Sigmoid colon (tissue), 3 donors: ENCODE data around the gene RNF223.
A peak's percentile ranks its signal among the peaks of the same experiment; 100 is the strongest.

Experiments
- POLR2A ChIP-seq, 2 donors: fragments of 450-650 bp; IDR thresholded peaks; one replicate each; pipeline ENCODE4 v1.6.1; 2016; ENCODE audit warnings: antibody characterized with exemption in 2 of 2, mild to moderate bottlenecking in 2 of 2, moderate library complexity in 2 of 2
- TF ChIP-seq, protein P1 (sequence below), 4 experiments: fragments of 450-650 bp in 3 of 4; fragments of 200-600 bp in 1 of 4; IDR thresholded peaks; one replicate each; pipeline ENCODE4 v1.5.1; 2016 to 2019; ENCODE audit warnings: antibody characterized with exemption in 4 of 4, mild to moderate bottlenecking in 3 of 4, moderate library complexity in 2 of 4

DNA sequence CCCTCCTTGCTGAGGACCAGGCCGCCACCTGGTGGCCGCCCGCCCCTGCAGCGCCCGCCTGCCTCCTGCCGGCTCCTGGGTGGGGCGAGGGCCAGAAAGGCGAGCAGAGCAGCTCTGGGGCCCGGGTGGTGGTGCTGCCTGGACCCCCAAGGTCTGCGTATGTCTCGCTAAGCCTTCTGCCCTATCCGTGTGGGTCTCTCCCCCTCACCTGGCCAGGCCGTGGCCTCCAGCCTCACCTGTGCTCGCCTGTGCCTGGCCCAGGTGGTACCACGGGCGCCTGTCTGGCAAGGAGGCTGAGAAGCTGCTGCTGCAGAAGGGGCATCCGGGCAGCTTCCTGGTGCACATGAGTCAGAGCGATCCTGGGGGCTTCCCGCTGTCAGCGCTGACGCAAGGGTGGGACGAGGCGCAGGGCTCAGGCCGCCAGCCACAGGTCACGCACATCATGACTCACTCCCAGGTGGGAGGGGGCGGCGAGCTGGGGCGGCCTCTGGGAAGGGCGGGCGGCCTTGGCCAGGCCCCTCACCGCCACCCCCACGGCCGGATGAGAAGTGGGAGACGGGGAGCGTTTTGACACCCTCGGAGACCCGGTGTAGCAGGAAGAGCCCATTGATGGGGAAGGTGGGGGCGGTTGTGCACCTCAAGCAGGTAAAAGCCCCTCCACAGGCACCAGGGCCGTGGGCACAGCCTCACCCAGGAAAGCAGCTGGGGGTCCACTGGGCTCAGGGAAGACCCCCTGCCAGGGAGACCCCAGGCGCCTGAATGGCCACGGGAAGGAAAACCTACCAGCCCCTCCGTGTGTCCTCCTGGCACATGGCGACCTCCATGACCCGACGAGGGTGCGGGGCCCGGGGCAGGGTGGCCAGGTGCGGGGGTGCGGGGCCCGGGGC is 9.9 kb downstream of the RNF223 start:
- TF ChIP-seq, protein P1, sequence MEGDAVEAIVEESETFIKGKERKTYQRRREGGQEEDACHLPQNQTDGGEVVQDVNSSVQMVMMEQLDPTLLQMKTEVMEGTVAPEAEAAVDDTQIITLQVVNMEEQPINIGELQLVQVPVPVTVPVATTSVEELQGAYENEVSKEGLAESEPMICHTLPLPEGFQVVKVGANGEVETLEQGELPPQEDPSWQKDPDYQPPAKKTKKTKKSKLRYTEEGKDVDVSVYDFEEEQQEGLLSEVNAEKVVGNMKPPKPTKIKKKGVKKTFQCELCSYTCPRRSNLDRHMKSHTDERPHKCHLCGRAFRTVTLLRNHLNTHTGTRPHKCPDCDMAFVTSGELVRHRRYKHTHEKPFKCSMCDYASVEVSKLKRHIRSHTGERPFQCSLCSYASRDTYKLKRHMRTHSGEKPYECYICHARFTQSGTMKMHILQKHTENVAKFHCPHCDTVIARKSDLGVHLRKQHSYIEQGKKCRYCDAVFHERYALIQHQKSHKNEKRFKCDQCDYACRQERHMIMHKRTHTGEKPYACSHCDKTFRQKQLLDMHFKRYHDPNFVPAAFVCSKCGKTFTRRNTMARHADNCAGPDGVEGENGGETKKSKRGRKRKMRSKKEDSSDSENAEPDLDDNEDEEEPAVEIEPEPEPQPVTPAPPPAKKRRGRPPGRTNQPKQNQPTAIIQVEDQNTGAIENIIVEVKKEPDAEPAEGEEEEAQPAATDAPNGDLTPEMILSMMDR (IDR thresholded peaks at IDR 0.05), result peak; percentile 74 to 90 (median 85)
- no peak for TF ChIP-seq POLR2A (IDR thresholded peaks at IDR 0.05)
